ENCODE results near the gene ALDH3A2.
A peak's percentile ranks its signal among the peaks of the same experiment; 100 is the strongest.

The ALDH3A2 gene

GRCh38 chr17:19648475-19649273 is at the start of gene ALDH3A2:
Gene ALDH3A2, plus strand, starts transcription at chr17:19648751. Its CDS starts 221 bp downstream, at chr17:19648972.
- peak; percentile 66 for DNase-seq (ENCODE audit: low read depth, low spot score)
- TF ChIP-seq ZNF274 (IDR thresholded peaks at IDR 0.05; ENCODE audit: low read depth, low read length) (no peak), SUZ12 (IDR thresholded peaks at IDR 0.05; ENCODE audit: extremely low read depth, insufficient read depth, insufficient read length) (no peak), YY1 (IDR thresholded peaks at IDR 0.05; ENCODE audit: insufficient read depth, insufficient read length) (no peak)
- H3K36me3 ChIP-seq (ENCODE audit: insufficient read depth, insufficient read length, low read length) = peaks cover 19% of the 10 kb centered on the region
- H3K9ac ChIP-seq (ENCODE audit: insufficient read length, low read depth) = peak within 1 kb of the TSS; percentile 96
- no peaks in the 10 kb centered on the region for H3K27me3 ChIP-seq (ENCODE audit: insufficient read depth, insufficient read length)
- peaks cover 2% of the 10 kb centered on the region for H3K4me1 ChIP-seq (ENCODE audit: insufficient read depth, insufficient read length)
- peaks cover 28% of the 10 kb centered on the region for H3K9me3 ChIP-seq (ENCODE audit: insufficient read depth, low read length)
- peak within 1 kb of the TSS; percentile 88 for H3K4me3 ChIP-seq (ENCODE audit: insufficient read length, low read depth)

- Histone ChIP-seq H3K27me3 (ENCODE audit: insufficient read depth, insufficient read length) (no peaks in the 10 kb centered on the region), H3K4me3 (ENCODE audit: insufficient read length, low read depth) (no peak overlapping the region), H3K9me3 (ENCODE audit: insufficient read depth, low read length) (no peaks in the 10 kb centered on the region), H3K4me1 (ENCODE audit: insufficient read depth, insufficient read length) (no peaks in the 10 kb centered on the region), H3K9ac (ENCODE audit: insufficient read length, low read depth) (no peak overlapping the region), H3K36me3 (ENCODE audit: insufficient read depth, insufficient read length, low read length) (no peaks in the 10 kb centered on the region)
- DNase-seq (ENCODE audit: low read depth, low spot score) = no peak
- TF ChIP-seq ZNF274 (IDR thresholded peaks at IDR 0.05; ENCODE audit: low read depth, low read length) (no peak), YY1 (IDR thresholded peaks at IDR 0.05; ENCODE audit: insufficient read depth, insufficient read length) (no peak), SUZ12 (IDR thresholded peaks at IDR 0.05; ENCODE audit: extremely low read depth, insufficient read depth, insufficient read length) (no peak)
Measured at GRCh38 chr17:19610311-19610710, 38.2 kb upstream of the ALDH3A2 start.

GRCh38 chr17:19610879-19611278 is 37.7 kb upstream of the ALDH3A2 start:
- TF ChIP-seq ZNF274 (IDR thresholded peaks at IDR 0.05; ENCODE audit: low read depth, low read length) (no peak), YY1 (IDR thresholded peaks at IDR 0.05; ENCODE audit: insufficient read depth, insufficient read length) (no peak), SUZ12 (IDR thresholded peaks at IDR 0.05; ENCODE audit: extremely low read depth, insufficient read depth, insufficient read length) (no peak)
- no peaks in the 10 kb centered on the region for H3K27me3 ChIP-seq (ENCODE audit: insufficient read depth, insufficient read length)
- DNase-seq (ENCODE audit: low read depth, low spot score) = no peak
- H3K9me3 ChIP-seq (ENCODE audit: insufficient read depth, low read length) = no peaks in the 10 kb centered on the region
- no peaks in the 10 kb centered on the region for H3K4me1 ChIP-seq (ENCODE audit: insufficient read depth, insufficient read length)
- no peak overlapping the region for H3K4me3 ChIP-seq (ENCODE audit: insufficient read length, low read depth)
- no peaks in the 10 kb centered on the region for H3K36me3 ChIP-seq (ENCODE audit: insufficient read depth, insufficient read length, low read length)
- no peak overlapping the region for H3K9ac ChIP-seq (ENCODE audit: insufficient read length, low read depth)

- no peaks in the 10 kb centered on the region for H3K36me3 ChIP-seq (ENCODE audit: insufficient read depth, insufficient read length, low read length)
- no peaks in the 10 kb centered on the region for H3K4me1 ChIP-seq (ENCODE audit: insufficient read depth, insufficient read length)
- TF ChIP-seq YY1 (IDR thresholded peaks at IDR 0.05; ENCODE audit: insufficient read depth, insufficient read length) = no peak
- no peak for TF ChIP-seq ZNF274 (IDR thresholded peaks at IDR 0.05; ENCODE audit: low read depth, low read length)
- TF ChIP-seq SUZ12 (IDR thresholded peaks at IDR 0.05; ENCODE audit: extremely low read depth, insufficient read depth, insufficient read length) = no peak
- no peak for DNase-seq (ENCODE audit: low read depth, low spot score)
- peaks cover 17% of the 10 kb centered on the region for H3K9me3 ChIP-seq (ENCODE audit: insufficient read depth, low read length)
- H3K4me3 ChIP-seq (ENCODE audit: insufficient read length, low read depth) = no peak overlapping the region
- no peak overlapping the region for H3K9ac ChIP-seq (ENCODE audit: insufficient read length, low read depth)
- no peaks in the 10 kb centered on the region for H3K27me3 ChIP-seq (ENCODE audit: insufficient read depth, insufficient read length)
Measured at GRCh38 chr17:19613979-19614378, 34.6 kb upstream of the ALDH3A2 start.

- peaks cover 26% of the 10 kb centered on the region for H3K9me3 ChIP-seq (ENCODE audit: insufficient read depth, low read length)
- H3K27me3 ChIP-seq (ENCODE audit: insufficient read depth, insufficient read length) = no peaks in the 10 kb centered on the region
- no peaks in the 10 kb centered on the region for H3K4me1 ChIP-seq (ENCODE audit: insufficient read depth, insufficient read length)
- no peak overlapping the region for H3K9ac ChIP-seq (ENCODE audit: insufficient read length, low read depth)
- TF ChIP-seq YY1 (IDR thresholded peaks at IDR 0.05; ENCODE audit: insufficient read depth, insufficient read length) (no peak), ZNF274 (IDR thresholded peaks at IDR 0.05; ENCODE audit: low read depth, low read length) (no peak), SUZ12 (IDR thresholded peaks at IDR 0.05; ENCODE audit: extremely low read depth, insufficient read depth, insufficient read length) (no peak)
- H3K36me3 ChIP-seq (ENCODE audit: insufficient read depth, insufficient read length, low read length) = no peaks in the 10 kb centered on the region
- no peak overlapping the region for H3K4me3 ChIP-seq (ENCODE audit: insufficient read length, low read depth)
- no peak for DNase-seq (ENCODE audit: low read depth, low spot score)
Measured at GRCh38 chr17:19614900-19615299, 33.7 kb upstream of the ALDH3A2 start.

GRCh38 chr17:19618015-19618414 is 30.5 kb upstream of the ALDH3A2 start:
- DNase-seq (ENCODE audit: low read depth, low spot score) = no peak
- no peaks in the 10 kb centered on the region for H3K36me3 ChIP-seq (ENCODE audit: insufficient read depth, insufficient read length, low read length)
- H3K4me3 ChIP-seq (ENCODE audit: insufficient read length, low read depth) = no peak overlapping the region
- H3K4me1 ChIP-seq (ENCODE audit: insufficient read depth, insufficient read length) = no peaks in the 10 kb centered on the region
- no peaks in the 10 kb centered on the region for H3K27me3 ChIP-seq (ENCODE audit: insufficient read depth, insufficient read length)
- no peak for TF ChIP-seq YY1 (IDR thresholded peaks at IDR 0.05; ENCODE audit: insufficient read depth, insufficient read length)
- no peak for TF ChIP-seq SUZ12 (IDR thresholded peaks at IDR 0.05; ENCODE audit: extremely low read depth, insufficient read depth, insufficient read length)
- no peak for TF ChIP-seq ZNF274 (IDR thresholded peaks at IDR 0.05; ENCODE audit: low read depth, low read length)
- H3K9me3 ChIP-seq (ENCODE audit: insufficient read depth, low read length) = peaks cover 31% of the 10 kb centered on the region
- H3K9ac ChIP-seq (ENCODE audit: insufficient read length, low read depth) = no peak overlapping the region

- no peak overlapping the region for H3K9ac ChIP-seq (ENCODE audit: insufficient read length, low read depth)
- H3K36me3 ChIP-seq (ENCODE audit: insufficient read depth, insufficient read length, low read length) = no peaks in the 10 kb centered on the region
- TF ChIP-seq YY1 (IDR thresholded peaks at IDR 0.05; ENCODE audit: insufficient read depth, insufficient read length) = no peak
- TF ChIP-seq SUZ12 (IDR thresholded peaks at IDR 0.05; ENCODE audit: extremely low read depth, insufficient read depth, insufficient read length) = no peak
- no peak for TF ChIP-seq ZNF274 (IDR thresholded peaks at IDR 0.05; ENCODE audit: low read depth, low read length)
- DNase-seq (ENCODE audit: low read depth, low spot score) = no peak
- H3K4me3 ChIP-seq (ENCODE audit: insufficient read length, low read depth) = no peak overlapping the region
- H3K27me3 ChIP-seq (ENCODE audit: insufficient read depth, insufficient read length) = no peaks in the 10 kb centered on the region
- H3K9me3 ChIP-seq (ENCODE audit: insufficient read depth, low read length) = peaks cover 31% of the 10 kb centered on the region
- no peaks in the 10 kb centered on the region for H3K4me1 ChIP-seq (ENCODE audit: insufficient read depth, insufficient read length)
Measured at GRCh38 chr17:19619705-19620325, 28.7 kb upstream of the ALDH3A2 start.
